ENCODE measurements around the gene ZNF775. TPM values are rescaled to one million over a fixed set of nuclear protein-coding genes. Genes with fewer than 3 reads are reported as not detected.

Gene ZNF775
- total RNA-seq, 1 donor from 2014 or later, result 17.1 TPM

DNA sequence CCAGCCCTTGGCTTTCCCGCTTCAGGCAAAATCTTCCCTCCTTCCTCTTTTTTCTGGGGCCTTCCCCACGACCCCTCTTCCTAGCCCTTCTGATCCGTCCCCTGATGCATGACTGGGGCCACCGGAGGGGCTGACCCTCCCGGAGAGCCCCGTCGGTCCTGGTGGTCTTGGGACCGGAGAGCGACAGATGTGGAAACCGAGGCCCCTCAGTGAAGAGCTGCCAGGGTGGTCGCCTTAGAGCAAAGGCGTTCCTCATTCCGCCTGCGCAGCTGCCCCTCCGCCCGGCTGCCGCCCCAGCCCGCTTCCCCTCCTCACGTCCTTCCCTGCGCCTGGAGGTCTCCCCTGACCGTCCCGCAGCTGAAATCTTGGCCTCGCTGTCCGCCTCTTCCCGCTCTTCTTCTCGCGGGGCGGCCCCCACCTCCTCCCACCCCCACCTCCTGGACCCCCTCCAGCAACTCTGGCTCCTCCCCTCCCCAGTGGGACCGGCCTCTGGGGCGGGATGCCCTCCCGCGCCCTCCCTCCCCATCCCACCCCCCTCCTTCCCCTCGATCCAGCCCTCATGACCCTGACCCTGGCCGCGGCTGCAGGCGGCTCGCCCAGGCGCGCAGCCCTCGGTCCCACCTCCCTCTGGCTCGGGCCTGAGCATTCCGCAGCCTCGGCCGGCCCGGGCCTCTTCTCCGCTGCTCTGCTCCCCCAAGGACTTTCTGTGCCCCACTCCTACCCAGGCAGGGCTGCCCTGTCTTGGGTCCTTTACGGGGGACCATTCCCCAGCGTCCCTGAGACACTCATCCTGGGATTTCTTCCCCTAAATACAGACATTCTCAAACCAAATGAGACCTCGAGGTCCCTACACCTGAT, 37.6 kb upstream of the ZNF775 start, which contains the start of gene RARRES2:
TSS of gene RARRES2 (minus strand) at position 367 of the 858 bp plus-strand sequence. CDS start 1,020 bp downstream, outside the sequence.
- peak in 1 of 2 donors; percentile 70 for DNase-seq (ENCODE audit: low spot score in 2 of 2)
- TF ChIP-seq, protein P1, sequence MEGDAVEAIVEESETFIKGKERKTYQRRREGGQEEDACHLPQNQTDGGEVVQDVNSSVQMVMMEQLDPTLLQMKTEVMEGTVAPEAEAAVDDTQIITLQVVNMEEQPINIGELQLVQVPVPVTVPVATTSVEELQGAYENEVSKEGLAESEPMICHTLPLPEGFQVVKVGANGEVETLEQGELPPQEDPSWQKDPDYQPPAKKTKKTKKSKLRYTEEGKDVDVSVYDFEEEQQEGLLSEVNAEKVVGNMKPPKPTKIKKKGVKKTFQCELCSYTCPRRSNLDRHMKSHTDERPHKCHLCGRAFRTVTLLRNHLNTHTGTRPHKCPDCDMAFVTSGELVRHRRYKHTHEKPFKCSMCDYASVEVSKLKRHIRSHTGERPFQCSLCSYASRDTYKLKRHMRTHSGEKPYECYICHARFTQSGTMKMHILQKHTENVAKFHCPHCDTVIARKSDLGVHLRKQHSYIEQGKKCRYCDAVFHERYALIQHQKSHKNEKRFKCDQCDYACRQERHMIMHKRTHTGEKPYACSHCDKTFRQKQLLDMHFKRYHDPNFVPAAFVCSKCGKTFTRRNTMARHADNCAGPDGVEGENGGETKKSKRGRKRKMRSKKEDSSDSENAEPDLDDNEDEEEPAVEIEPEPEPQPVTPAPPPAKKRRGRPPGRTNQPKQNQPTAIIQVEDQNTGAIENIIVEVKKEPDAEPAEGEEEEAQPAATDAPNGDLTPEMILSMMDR (IDR thresholded peaks at IDR 0.05), result no peak
- intact Hi-C loops (cut with DNase I), result loop anchor here (2.0 to 5.0 kb wide), 2 partner anchors 27 to 66 kb away; partner anchors contain the start of gene REPIN1

DNA sequence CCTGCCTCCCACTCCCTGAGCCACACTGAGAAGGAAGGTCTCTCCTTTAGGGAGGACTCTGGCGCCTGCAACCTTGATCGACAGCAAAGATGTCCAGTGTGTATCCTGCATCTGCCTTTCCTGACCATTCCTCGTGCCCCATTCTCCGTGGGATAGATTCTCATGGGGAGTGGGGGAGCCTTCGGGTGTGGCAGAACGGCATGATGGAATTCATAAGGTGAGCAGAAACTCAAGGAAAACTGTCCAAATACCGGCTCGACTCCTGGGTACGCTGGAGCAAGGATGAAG, 37.1 kb upstream of the ZNF775 start:
- Histone ChIP-seq H3K4me3 (peak overlapping the region; percentile 51 to 68), H3K4me1 (peaks cover 5 to 7% of the 10 kb centered on the region in 2 donors), H3K36me3 (no peaks in the 10 kb centered on the region), H3K27me3 (no peaks in the 10 kb centered on the region), H3K9me3 (no peaks in the 10 kb centered on the region), H3K27ac (peak overlapping the region; percentile 54 to 63)
- no peak for DNase-seq (ENCODE audit: low spot score in 2 of 2)
- intact Hi-C loops (cut with DNase I), result loop anchor here (5.0 kb wide), 1 partner anchor 65 kb away; a partner anchor contains a TSS
- TF ChIP-seq, protein P1 (IDR thresholded peaks at IDR 0.05), result no peak

More for the DNA sequence above, 37.6 kb upstream of the ZNF775 start, which contains the start of gene RARRES2:
- Histone ChIP-seq H3K9me3 (no peaks in the 10 kb centered on the region), H3K27me3 (no peaks in the 10 kb centered on the region), H3K27ac (peak within 1 kb of the TSS; percentile 54 to 63), H3K4me1 (peaks cover 5 to 7% of the 10 kb centered on the region in 2 donors), H3K4me3 (peak within 1 kb of the TSS; percentile 51 to 68), H3K36me3 (no peaks in the 10 kb centered on the region)

DNA sequence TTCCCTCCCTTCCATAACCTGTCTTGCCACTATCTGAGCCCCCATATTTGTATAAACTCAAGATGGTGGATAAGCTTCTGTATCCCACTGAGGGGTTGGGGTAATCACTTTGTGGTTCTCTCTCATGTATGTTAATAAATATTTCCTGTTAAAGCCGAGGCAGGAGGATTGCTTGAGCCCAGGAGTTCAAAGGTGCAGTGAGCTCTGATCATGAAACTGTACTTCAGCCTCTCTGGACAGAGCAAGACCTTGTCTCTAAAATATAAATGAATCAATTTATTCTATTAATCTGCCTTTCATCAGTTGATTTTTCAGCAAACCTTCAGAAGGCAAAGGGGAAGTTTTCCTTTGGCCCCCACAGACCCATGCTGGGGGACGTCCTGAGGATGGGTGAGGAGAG, 35.9 kb upstream of the ZNF775 start:
- intact Hi-C loops (cut with DNase I), result loop anchor here (5.0 kb wide), 1 partner anchor 64 kb away; a partner anchor contains a TSS
- TF ChIP-seq, protein P1 (IDR thresholded peaks at IDR 0.05), result no peak
- no peak for DNase-seq (ENCODE audit: low spot score in 2 of 2)
- no peaks in the 10 kb centered on the region for H3K9me3 ChIP-seq
- peaks cover 5 to 7% of the 10 kb centered on the region in 2 donors for H3K4me1 ChIP-seq
- H3K4me3 ChIP-seq, result no peak overlapping the region
- H3K36me3 ChIP-seq, result no peaks in the 10 kb centered on the region
- no peaks in the 10 kb centered on the region for H3K27me3 ChIP-seq
- H3K27ac ChIP-seq, result no peak overlapping the region

DNA sequence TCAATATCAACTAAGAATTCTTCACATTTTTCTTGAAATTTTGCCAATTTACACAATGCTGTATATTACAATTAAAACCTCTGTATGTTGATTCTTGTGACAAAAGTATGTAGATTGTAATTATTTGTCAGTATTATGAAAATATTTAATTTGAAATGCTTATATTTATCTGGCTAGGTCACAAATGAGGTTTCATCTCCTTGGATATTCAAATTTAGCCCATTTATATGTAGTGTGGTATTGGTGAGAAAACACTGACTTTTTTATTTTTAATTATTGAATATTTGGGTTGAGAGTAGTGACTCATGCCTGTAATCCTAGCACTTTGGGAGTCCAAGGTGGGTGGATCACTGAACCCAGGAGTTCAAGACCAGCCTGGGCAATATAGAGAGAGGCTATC, 34.8 kb upstream of the ZNF775 start:
- Histone ChIP-seq H3K9me3 (no peaks in the 10 kb centered on the region), H3K36me3 (no peaks in the 10 kb centered on the region), H3K4me1 (peaks cover 5 to 7% of the 10 kb centered on the region in 2 donors), H3K4me3 (no peak overlapping the region), H3K27ac (no peak overlapping the region), H3K27me3 (no peaks in the 10 kb centered on the region)
- no peak for DNase-seq (ENCODE audit: low spot score in 2 of 2)
- intact Hi-C loops (cut with DNase I), result loop anchor here (5.0 kb wide), 1 partner anchor 63 kb away; a partner anchor contains a TSS
- TF ChIP-seq, protein P1 (IDR thresholded peaks at IDR 0.05), result no peak

DNA sequence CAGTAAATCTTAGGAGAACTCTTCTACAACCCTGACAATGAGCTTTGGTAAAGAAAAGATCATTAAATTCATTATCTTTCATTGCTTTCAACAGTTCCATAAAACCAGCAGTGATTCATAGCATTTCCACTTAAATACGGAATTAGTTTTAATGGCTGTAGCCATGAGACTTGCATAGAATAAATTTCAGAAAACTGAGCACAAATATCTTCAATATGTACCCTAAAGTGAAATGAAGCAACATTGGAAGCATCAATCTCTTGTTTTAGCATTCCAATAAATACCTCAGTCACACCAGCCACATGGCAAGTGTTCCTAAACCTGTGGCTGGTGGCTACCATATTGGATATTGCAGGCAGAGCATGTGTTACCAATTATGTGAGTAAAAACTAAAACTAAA, 34.1 kb upstream of the ZNF775 start:
- peaks cover 5 to 7% of the 10 kb centered on the region in 2 donors for H3K4me1 ChIP-seq
- H3K4me3 ChIP-seq, result no peak overlapping the region
- no peaks in the 10 kb centered on the region for H3K9me3 ChIP-seq
- TF ChIP-seq, protein P1 (IDR thresholded peaks at IDR 0.05), result no peak
- no peaks in the 10 kb centered on the region for H3K36me3 ChIP-seq
- no peaks in the 10 kb centered on the region for H3K27me3 ChIP-seq
- DNase-seq (ENCODE audit: low spot score in 2 of 2), result no peak
- intact Hi-C loops (cut with DNase I), result no loop called here
- no peak overlapping the region for H3K27ac ChIP-seq
